K562 (cell line): Measurements from ENCODE around the gene HMCES. TPM values are rescaled to one million over a fixed set of nuclear protein-coding genes. Genes with fewer than 3 reads are reported as not detected.

Experiments
- BACH1 ChIP-seq: fragments of 200-800 bp; sonication (Bioruptor generic); IDR thresholded peaks from 2 replicates; pipeline ENCODE4 v1.6.1; 2016; ENCODE audit warnings: missing genetic modification characterization, missing compliant biosample characterization
- BRF1 ChIP-seq: IDR thresholded peaks from 3 replicates; pipeline ENCODE4 v1.6.1; 2011; ENCODE audit warnings: borderline replicate concordance, mild to moderate bottlenecking; ENCODE audit not compliant: insufficient read length; ENCODE audit errors: extremely low read depth
- CREBBP ChIP-seq: IDR thresholded peaks from one replicate; pipeline ENCODE4 v1.6.1; 2012; ENCODE audit warnings: low read depth, mild to moderate bottlenecking, control low read depth, inconsistent platforms, low read length
- DIDO1 ChIP-seq: fragments of 450-650 bp; IDR thresholded peaks from 2 replicates; pipeline ENCODE4 v1.6.1; 2016; ENCODE audit warnings: low read depth, missing biosample characterization, missing genetic modification characterization
- IFI16 ChIP-seq: fragments of 250-450 bp; sonication (Bioruptor Pico); IDR thresholded peaks from 2 replicates; pipeline ENCODE4 v2.1.2; 2022; ENCODE audit warnings: mild to moderate bottlenecking, inconsistent platforms
- MEF2D ChIP-seq: conservative IDR thresholded peaks from 2 replicates; pipeline ENCODE4 v1.6.1; 2016; ENCODE audit warnings: low read depth, missing genetic modification characterization, missing compliant biosample characterization
- MLX ChIP-seq, 2 experiments: fragments of 450-650 bp in 1 of 2; sonication (generic) in 1 of 2; formaldehyde crosslinking; conservative IDR thresholded peaks; 2 replicates each; pipeline versions ENCODE4 v1.4.0 to v1.8.1; 2020 to 2022; ENCODE audit warnings: mild to moderate bottlenecking in 1 of 2, missing genetic modification reagents in 1 of 2
- NCOA2 ChIP-seq, 2 experiments: fragments of 450-650 bp; IDR thresholded peaks; 2 replicates each; pipeline ENCODE4 v1.6.1; 2018; ENCODE audit warnings: mild to moderate bottlenecking in 2 of 2, moderate library complexity in 1 of 2; ENCODE audit not compliant: partially characterized antibody in 2 of 2
- NR3C1 ChIP-seq: sonication (generic); formaldehyde crosslinking; IDR thresholded peaks from 2 replicates; pipeline ENCODE4 v1.8.1; 2022; ENCODE audit warnings: missing genetic modification reagents
- POLR2G ChIP-seq: fragments of 200-400 bp; formaldehyde crosslinking; IDR thresholded peaks from 2 replicates; pipeline ENCODE4 v1.6.1; 2017; ENCODE audit warnings: low read depth, mild to moderate bottlenecking, antibody characterized with exemption, low read length, moderate library complexity
- PTBP1 ChIP-seq: fragments of 200-400 bp; formaldehyde crosslinking; IDR thresholded peaks from 2 replicates; pipeline ENCODE4 v1.6.1; 2017; ENCODE audit warnings: low read depth, low read length
- RBM17 ChIP-seq: fragments of 200-400 bp; formaldehyde crosslinking; IDR thresholded peaks from 2 replicates; pipeline ENCODE4 v1.6.1; 2017; ENCODE audit warnings: low read depth, mild to moderate bottlenecking, low read length, borderline replicate concordance
- SAFB ChIP-seq: fragments of 200-400 bp; formaldehyde crosslinking; IDR thresholded peaks from 2 replicates; pipeline ENCODE4 v1.6.1; 2017; ENCODE audit warnings: low read depth, low read length, borderline replicate concordance
- SP1 ChIP-seq: sonication (generic); formaldehyde crosslinking; IDR thresholded peaks from 2 replicates; pipeline ENCODE4 v1.8.1; 2022; ENCODE audit warnings: mild to moderate bottlenecking, missing genetic modification reagents
- SP2 ChIP-seq: IDR thresholded peaks from 2 replicates; pipeline ENCODE4 v1.6.1; 2011; ENCODE audit warnings: mild to moderate bottlenecking, low read depth, low read length, moderate library complexity; ENCODE audit not compliant: poor library complexity, severe bottlenecking; ENCODE audit errors: extremely low read depth
- TAF7 ChIP-seq: fragments of 450-650 bp; IDR thresholded peaks from 2 replicates; pipeline ENCODE4 v1.6.1; 2016; ENCODE audit warnings: missing genetic modification characterization, missing compliant biosample characterization
- TSHZ1 ChIP-seq: fragments of 250-450 bp; sonication (Bioruptor Pico); IDR thresholded peaks from 2 replicates; pipeline ENCODE4 v1.4.0; 2020; ENCODE audit warnings: mild to moderate bottlenecking, moderate library complexity
- ZC3H8 ChIP-seq: fragments of 450-650 bp; IDR thresholded peaks from 2 replicates; pipeline ENCODE4 v1.6.1; 2017
- ZNF121 ChIP-seq: sonication (generic); formaldehyde crosslinking; conservative IDR thresholded peaks from 2 replicates; pipeline ENCODE4 v1.8.0; 2022; ENCODE audit warnings: missing genetic modification reagents
- ZNF764 ChIP-seq: fragments of 250-450 bp; sonication (Bioruptor Pico); IDR thresholded peaks from 2 replicates; pipeline ENCODE4 v1.4.0; 2020; ENCODE audit warnings: low read depth, mild to moderate bottlenecking, moderate library complexity
- ZSCAN32 ChIP-seq: fragments of 450-650 bp; formaldehyde crosslinking; IDR thresholded peaks from 2 replicates; pipeline ENCODE4 v1.4.0; 2020; ENCODE audit warnings: mild to moderate bottlenecking, moderate library complexity
- polyA plus RNA-seq, 8 experiments: library from polyadenylated mRNA; depleted of rRNA in 4 of 8; stranded (reverse) in 5 of 8; unstranded in 3 of 8; fragments of >200 nt; fragmentation: Nextera tagmentation in 2 of 8; fragmentation: Illumina TruSeq in 1 of 8; extraction: Ambion mirVana in 2 of 8; extraction: Trizol in 1 of 8; gene quantifications; 2 replicates each; pipeline versions ENCODE4 v1.2.1 to v1.2.3, GENCODE V29; 2011 to 2014; ENCODE audit warnings: inconsistent platforms in 1 of 8, missing spikeins in 1 of 8
- total RNA-seq, 7 experiments: library from RNA; depleted of rRNA in 6 of 7; stranded (reverse); fragments of >200 nt in 6 of 7; fragmentation: Illumina TruSeq in 2 of 7; extraction: Trizol in 2 of 7; gene quantifications; 2 replicates each; pipeline versions ENCODE4 v1.2.1 to v1.2.3, GENCODE V29; 2011 to 2021; ENCODE audit warnings: low replicate concordance in 1 of 7
- TF ChIP-seq, protein P1 (sequence below): IDR thresholded peaks from 2 replicates; pipeline ENCODE4 v1.6.1; 2014; ENCODE audit warnings: antibody characterized with exemption
- TF ChIP-seq, protein P2 (sequence below): sonication (generic); formaldehyde crosslinking; IDR thresholded peaks from 2 replicates; pipeline ENCODE4 v1.8.0; 2022; ENCODE audit warnings: mild to moderate bottlenecking, missing genetic modification reagents

HMCES gene
- total and polyA plus RNA-seq, 9 of the 15 experiments (the other 6 are each of a cell fraction or from before 2014, with no cell fraction given) = 18.8 to 45.3 (median 24.8) TPM

- TF ChIP-seq TSHZ1 (CRISPR knock-in tag) (no peak), MLX (CRISPR knock-in tag; conservative IDR thresholded peaks at IDR 0.05) (no peak), CREBBP (no peak), IFI16 (CRISPR knock-in tag) (no peak), MEF2D (tag) (no peak), BRF1 (no peak), NCOA2 (IDR thresholded peaks at IDR 0.05; ENCODE audit: partially characterized antibody in 2 of 2) (no peak), DIDO1 (no peak), ZC3H8 (no peak), TAF7 (0 out of 2 replicates have a peak, but pooled peaks have one; percentile 19), SP1 (CRISPR knock-in tag) (peak; percentile 48; the same call in 1 of the 2 replicates), BACH1 (tag) (no peak), PTBP1 (no peak), NR3C1 (CRISPR knock-in tag) (no peak), ZSCAN32 (CRISPR knock-in tag) (no peak), SP2 (no peak), SAFB (no peak), ZNF121 (CRISPR knock-in tag) (no peak), POLR2G (peak; percentile 99), ZNF764 (CRISPR knock-in tag) (no peak), RBM17 (no peak)
- TF ChIP-seq, protein P1, sequence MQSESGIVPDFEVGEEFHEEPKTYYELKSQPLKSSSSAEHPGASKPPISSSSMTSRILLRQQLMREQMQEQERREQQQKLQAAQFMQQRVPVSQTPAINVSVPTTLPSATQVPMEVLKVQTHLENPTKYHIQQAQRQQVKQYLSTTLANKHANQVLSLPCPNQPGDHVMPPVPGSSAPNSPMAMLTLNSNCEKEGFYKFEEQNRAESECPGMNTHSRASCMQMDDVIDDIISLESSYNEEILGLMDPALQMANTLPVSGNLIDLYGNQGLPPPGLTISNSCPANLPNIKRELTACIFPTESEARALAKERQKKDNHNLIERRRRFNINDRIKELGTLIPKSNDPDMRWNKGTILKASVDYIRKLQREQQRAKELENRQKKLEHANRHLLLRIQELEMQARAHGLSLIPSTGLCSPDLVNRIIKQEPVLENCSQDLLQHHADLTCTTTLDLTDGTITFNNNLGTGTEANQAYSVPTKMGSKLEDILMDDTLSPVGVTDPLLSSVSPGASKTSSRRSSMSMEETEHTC = no peak
- TF ChIP-seq, protein P2, sequence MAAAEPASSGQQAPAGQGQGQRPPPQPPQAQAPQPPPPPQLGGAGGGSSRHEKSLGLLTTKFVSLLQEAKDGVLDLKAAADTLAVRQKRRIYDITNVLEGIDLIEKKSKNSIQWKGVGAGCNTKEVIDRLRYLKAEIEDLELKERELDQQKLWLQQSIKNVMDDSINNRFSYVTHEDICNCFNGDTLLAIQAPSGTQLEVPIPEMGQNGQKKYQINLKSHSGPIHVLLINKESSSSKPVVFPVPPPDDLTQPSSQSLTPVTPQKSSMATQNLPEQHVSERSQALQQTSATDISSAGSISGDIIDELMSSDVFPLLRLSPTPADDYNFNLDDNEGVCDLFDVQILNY (CRISPR knock-in tag) = no peak
Observed at GRCh38 chr3:129316248-129317013, 37.8 kb downstream of the HMCES start (continued).
